HG02943 (cell line): ENCODE measurements around the gene ZBED4.

Experiments
- ATAC-seq: cut with Tn5 transposase; IDR thresholded peaks from one replicate; pipeline ENCODE4 v1.9.1; 2021; ENCODE audit warnings: mild to moderate bottlenecking, low read depth, moderate library complexity; ENCODE audit not compliant: unreplicated experiment

The ZBED4 gene

GRCh38 chr22:49872347-49872746 is 18.7 kb downstream of the ZBED4 start:
- no peak for ATAC-seq

DNA sequence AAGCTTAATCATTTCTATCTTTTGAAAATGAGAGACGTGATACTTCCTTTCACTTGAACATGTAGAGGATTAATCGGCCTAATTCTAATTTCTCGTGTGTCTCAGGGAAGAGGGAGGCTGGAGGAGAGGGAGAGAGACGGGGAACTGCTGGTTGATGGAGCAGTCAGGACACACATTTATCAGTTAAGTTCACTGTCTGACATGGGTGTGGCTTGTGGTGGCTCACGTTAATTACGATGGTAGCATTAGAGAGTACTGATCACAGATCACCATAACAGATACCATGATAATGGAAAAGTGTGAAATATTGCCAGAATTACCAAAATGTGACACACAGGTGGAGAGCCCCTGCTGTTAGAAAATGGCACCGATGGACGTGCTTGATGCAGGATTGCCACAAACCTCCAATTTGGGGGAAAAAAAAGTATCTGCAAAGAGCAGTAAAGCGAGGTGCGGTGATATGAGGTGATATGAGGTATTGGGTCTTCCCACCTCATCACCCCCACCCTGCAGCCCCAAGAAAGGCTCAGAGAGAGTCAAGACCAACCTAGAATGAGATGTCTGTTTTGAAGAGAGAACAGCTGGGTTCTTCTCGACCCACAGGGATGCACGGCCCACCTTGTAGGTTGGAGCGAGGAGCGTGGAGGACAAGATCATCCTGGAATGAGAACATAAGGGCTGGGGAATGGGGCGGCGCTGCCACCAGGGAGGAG is 19.7 kb downstream of the ZBED4 start:
- ATAC-seq: no peak

GRCh38 chr22:49877642-49878041 is 24.0 kb downstream of the ZBED4 start:
- no peak for ATAC-seq

- ATAC-seq: no peak
Observed at GRCh38 chr22:49878206-49878605, 24.6 kb downstream of the ZBED4 start.

DNA sequence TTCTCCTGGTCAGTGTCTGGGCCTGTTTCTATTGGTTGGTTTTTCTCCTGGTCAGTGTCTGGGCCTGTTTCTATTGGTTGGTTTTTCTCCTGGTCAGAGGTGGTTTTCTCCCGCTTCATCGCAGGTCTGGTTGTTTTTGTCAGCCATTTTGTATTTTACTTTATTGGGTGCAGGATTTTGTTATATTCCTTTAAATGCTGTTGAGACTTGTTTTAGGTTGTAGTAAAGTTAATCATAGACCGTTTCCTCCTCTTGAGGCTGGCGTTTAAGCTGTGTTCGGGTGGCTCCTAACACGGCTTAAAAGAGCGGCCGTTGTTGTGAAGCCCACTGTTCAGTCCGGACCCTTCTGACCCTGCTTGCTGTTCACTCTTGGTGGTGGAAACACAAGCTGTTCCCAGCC is 26.2 kb downstream of the ZBED4 start:
- ATAC-seq: no peak

DNA sequence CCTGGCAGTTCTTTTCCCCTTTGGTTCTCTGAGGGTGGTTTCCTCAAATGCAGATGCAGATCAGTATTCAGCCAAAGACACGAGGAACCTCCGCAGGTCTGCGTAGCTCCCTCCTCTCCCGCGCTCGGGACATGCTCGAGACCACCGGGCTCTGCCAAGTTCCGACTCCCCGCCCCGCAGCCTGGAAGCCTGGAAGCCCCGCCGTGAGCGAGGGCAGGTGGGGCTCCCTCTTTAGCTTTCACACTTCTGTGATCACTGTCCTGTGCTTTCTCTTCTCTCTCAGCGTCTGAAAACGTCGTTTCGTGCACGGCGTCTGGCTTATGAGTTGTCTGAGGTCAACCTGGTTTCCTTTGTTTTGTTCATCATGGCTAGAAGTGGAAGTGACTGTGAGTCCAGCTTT is 26.6 kb downstream of the ZBED4 start:
- ATAC-seq: no peak

GRCh38 chr22:49881856-49882255 is 28.2 kb downstream of the ZBED4 start:
- no peak for ATAC-seq

GRCh38 chr22:49882519-49883293 is 29.1 kb downstream of the ZBED4 start:
- no peak for ATAC-seq

DNA sequence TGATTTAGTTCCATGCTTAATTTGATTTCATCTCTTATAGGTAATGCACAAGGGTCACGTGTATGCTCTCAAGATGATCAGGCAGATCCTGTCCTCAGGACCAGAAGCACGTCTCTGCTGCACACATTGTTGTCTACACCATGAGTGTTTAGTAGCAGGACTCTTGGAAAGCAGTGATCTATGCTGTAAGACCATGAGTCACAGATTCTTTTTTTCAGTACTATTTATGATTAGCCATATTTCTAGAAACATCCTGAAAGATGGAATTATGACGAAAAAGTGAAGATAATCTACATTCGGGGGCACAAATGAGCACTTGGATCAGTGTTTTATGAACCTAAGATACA is 29.6 kb downstream of the ZBED4 start:
- ATAC-seq: no peak

DNA sequence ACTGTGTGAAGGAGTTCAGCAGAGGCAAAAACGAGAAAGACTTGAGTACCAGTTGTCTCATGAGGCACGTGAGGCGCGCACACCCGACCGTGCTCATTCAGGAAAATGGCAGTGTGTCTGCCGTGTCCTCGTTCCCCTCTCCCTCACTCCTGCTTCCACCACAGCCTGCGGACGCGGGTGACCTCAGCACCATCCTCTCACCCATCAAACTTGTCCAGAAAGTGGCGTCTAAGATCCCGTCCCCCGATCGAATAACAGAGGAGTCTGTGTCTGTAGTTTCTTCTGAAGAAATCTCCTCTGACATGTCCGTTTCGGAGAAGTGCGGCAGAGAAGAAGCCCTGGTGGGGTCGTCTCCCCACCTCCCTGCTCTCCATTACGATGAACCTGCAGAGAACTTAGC is 30.4 kb downstream of the ZBED4 start:
- no peak for ATAC-seq

- ATAC-seq: no peak
Observed at GRCh38 chr22:49884503-49885260, 31.0 kb downstream of the ZBED4 start.

DNA sequence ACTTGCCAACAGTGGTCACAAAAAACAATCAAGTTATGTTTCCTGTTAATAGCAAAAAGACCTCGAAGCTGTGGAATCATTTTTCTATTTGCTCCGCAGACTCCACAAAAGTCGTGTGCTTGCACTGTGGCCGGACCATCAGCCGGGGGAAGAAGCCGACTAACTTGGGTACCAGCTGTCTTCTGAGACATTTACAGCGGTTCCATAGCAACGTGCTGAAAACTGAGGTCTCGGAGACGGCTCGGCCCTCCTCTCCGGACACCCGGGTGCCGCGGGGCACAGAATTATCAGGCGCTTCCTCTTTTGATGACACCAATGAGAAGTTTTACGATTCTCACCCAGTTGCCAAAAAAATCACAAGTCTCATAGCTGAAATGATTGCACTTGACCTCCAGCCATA is 31.6 kb downstream of the ZBED4 start:
- no peak for ATAC-seq

GRCh38 chr22:49885881-49886280 is 32.2 kb downstream of the ZBED4 start:
- ATAC-seq: no peak

DNA sequence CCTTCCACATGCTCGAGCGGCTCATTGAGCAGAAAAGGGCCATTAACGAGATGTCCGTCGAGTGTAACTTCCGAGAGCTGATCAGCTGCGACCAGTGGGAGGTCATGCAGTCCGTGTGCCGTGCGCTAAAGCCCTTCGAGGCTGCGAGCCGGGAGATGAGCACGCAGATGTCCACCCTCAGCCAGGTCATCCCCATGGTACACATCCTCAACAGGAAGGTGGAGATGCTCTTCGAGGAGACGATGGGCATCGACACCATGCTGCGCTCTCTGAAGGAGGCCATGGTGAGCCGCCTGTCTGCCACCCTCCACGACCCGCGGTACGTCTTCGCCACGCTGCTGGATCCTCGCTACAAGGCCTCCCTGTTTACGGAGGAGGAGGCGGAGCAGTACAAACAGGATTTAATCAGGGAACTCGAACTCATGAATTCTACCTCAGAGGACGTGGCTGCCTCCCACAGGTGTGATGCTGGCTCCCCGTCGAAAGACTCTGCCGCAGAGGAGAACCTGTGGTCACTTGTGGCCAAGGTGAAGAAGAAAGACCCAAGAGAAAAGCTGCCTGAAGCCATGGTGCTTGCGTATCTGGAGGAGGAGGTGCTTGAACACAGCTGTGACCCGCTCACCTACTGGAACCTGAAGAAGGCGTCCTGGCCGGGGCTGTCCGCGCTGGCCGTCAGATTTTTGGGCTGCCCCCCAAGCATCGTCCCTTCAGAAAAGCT is 32.9 kb downstream of the ZBED4 start:
- ATAC-seq: no peak

GRCh38 chr22:49887064-49887451 is 33.4 kb downstream of the ZBED4 start:
- no peak for ATAC-seq

GRCh38 chr22:49887702-49888101 is 34.1 kb downstream of the ZBED4 start:
- no peak for ATAC-seq

- no peak for ATAC-seq
Observed at GRCh38 chr22:49889071-49889470, 35.4 kb downstream of the ZBED4 start.

DNA sequence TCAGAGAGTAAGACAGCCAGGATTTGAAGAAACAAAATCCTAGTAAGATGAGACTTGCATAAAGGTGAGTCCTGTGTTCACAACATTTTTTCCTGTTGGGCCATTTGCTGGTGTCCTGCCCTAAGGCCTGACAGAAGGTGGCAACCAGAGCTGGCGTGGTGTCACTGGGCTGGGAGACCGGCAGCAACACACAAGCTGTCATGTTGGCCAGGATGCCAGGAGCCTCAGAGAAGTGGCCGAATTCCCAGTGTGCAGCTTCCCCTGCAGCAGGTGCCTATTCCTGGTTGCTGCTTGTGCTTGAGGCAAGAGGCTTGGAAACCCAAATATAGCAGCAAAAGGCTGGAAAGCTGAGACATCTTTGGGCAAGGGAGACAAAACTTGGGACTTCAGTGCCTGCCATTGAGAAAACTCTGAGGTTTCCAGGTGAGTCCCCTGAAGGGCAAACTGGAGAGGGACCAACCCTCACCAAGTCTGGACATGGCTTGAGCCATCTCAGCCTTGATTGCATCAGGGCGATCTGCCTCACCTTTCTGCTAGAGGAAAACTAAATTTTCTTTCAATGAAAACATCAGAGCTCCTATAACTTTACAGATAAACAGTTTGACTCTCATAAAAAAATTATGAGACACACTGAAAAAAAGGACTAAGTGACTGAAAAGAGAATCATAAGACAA is 38.7 kb downstream of the ZBED4 start:
- ATAC-seq: no peak

- ATAC-seq: no peak
Observed at GRCh38 chr22:49893025-49893424, 39.4 kb downstream of the ZBED4 start.

- no peak for ATAC-seq
Observed at GRCh38 chr22:49894322-49895054, 40.8 kb downstream of the ZBED4 start.
